GM19438 (cell line): ENCODE data around the gene CNGB1.
"Not testable (repeated sequence)": the region's sequence is repeated elsewhere in the genome, so short reads cannot be mapped to it uniquely, and the experiment has no call there.

ENCODE experiments used
- ATAC-seq: cut with Tn5 transposase; IDR thresholded peaks from one replicate; pipeline ENCODE4 v1.9.1; 2021; ENCODE audit warnings: low read depth; ENCODE audit not compliant: unreplicated experiment

Gene CNGB1

GRCh38 chr16:57938936-57939871 is 31.7 kb downstream of the CNGB1 start:
- no peak for ATAC-seq

- no peak for ATAC-seq
These were observed 32.4 kb downstream of the CNGB1 start for GRCh38 chr16:57938484-57938883.

- ATAC-seq = no peak
These were observed 33.1 kb downstream of the CNGB1 start for GRCh38 chr16:57937861-57938260.

GRCh38 chr16:57935904-57936303 is 35.0 kb downstream of the CNGB1 start:
- ATAC-seq = no peak

- ATAC-seq = no peak
These were observed 40.4 kb downstream of the CNGB1 start for GRCh38 chr16:57930533-57930932.

- ATAC-seq = no peak
These were observed 41.7 kb downstream of the CNGB1 start for GRCh38 chr16:57929250-57929649.

GRCh38 chr16:57926041-57926440 is 44.9 kb downstream of the CNGB1 start:
- no peak for ATAC-seq

- ATAC-seq = no peak
These were observed 45.6 kb downstream of the CNGB1 start for GRCh38 chr16:57925310-57925709.

- ATAC-seq = no peak
These were observed 46.4 kb downstream of the CNGB1 start for GRCh38 chr16:57924514-57924913.

- ATAC-seq = no peak
These were observed 47.1 kb downstream of the CNGB1 start for GRCh38 chr16:57923841-57924240.

GRCh38 chr16:57923418-57923817 is 47.5 kb downstream of the CNGB1 start:
- no peak for ATAC-seq

GRCh38 chr16:57920880-57921229 is 50.1 kb downstream of the CNGB1 start:
- no peak for ATAC-seq

GRCh38 chr16:57920215-57920879 is 50.6 kb downstream of the CNGB1 start:
- no peak for ATAC-seq

- no peak for ATAC-seq
These were observed 51.9 kb downstream of the CNGB1 start for GRCh38 chr16:57918994-57919393.

- no peak for ATAC-seq
These were observed 52.5 kb downstream of the CNGB1 start for GRCh38 chr16:57918444-57918843.

GRCh38 chr16:57917929-57918328 is 53.0 kb downstream of the CNGB1 start:
- ATAC-seq = not testable (repeated sequence)

GRCh38 chr16:57917489-57917888 is 53.4 kb downstream of the CNGB1 start:
- ATAC-seq = not testable (repeated sequence)

GRCh38 chr16:57916735-57917438 is 54.0 kb downstream of the CNGB1 start:
- no peak for ATAC-seq

GRCh38 chr16:57915811-57916488 is 55.0 kb downstream of the CNGB1 start:
- no peak for ATAC-seq

GRCh38 chr16:57915267-57915666 is 55.7 kb downstream of the CNGB1 start:
- no peak for ATAC-seq
